Measurements from ENCODE around the gene SORCS2. TPM values are rescaled to one million over a fixed set of nuclear protein-coding genes. Genes with fewer than 3 reads are reported as not detected.

The SORCS2 gene
- total RNA-seq, 4 donors from 2014 or later: 0.48 to 1.8 (median 0.68) TPM; not detected in 1

- no peak overlapping the region for H3K4me3 ChIP-seq
- in situ Hi-C loops (cut with MboI; ENCODE audit: low pct_ligation_motif_present in 1 of 4, low pct_unique_long_range_greater_than_20kb in 1 of 4, low sequenced_read_pairs in 3 of 4): no loop called here
- DNase-seq: no peak
These were observed 434.2 kb downstream of the SORCS2 start for GRCh38 chr4:7626531-7626930.

GRCh38 chr4:7627251-7628250 lies 435.2 kb downstream of the SORCS2 start:
- in situ Hi-C loops (cut with MboI; ENCODE audit: low pct_ligation_motif_present in 1 of 4, low pct_unique_long_range_greater_than_20kb in 1 of 4, low sequenced_read_pairs in 3 of 4): no loop called here
- 85 to 90% methylated on average over 4 to 18 of the region's 18 CpGs for WGBS, 2 donors (ENCODE audit: low coverage in 1 of 2)

More at GRCh38 chr4:7626531-7626930, 434.2 kb downstream of the SORCS2 start:
- H3K9me3 ChIP-seq: no peaks in the 10 kb centered on the region
- TF ChIP-seq POLR2A (IDR thresholded peaks at IDR 0.05): no peak
- TF ChIP-seq EP300 (IDR thresholded peaks at IDR 0.05; ENCODE audit: low read depth): no peak
- TF ChIP-seq POLR2AphosphoS5 (IDR thresholded peaks at IDR 0.05): no peak
- no peak for TF ChIP-seq CTCF (IDR thresholded peaks at IDR 0.05)
- H3K4me1 ChIP-seq: peaks cover 0 to 13% (median 0%) of the 10 kb centered on the region in 4 donors
- WGBS, 2 donors (ENCODE audit: low coverage in 1 of 2): 70 to 74% methylated on average over 7 of the region's 7 CpGs
- no peak overlapping the region for H3K27ac ChIP-seq
- no peaks in the 10 kb centered on the region for H3K36me3 ChIP-seq
- intact Hi-C loops (cut with DNase I; ENCODE audit: low total_unique reads): no loop called here
- H3K27me3 ChIP-seq: no peaks in the 10 kb centered on the region

GRCh38 chr4:7628432-7628831 lies 436.1 kb downstream of the SORCS2 start:
- in situ Hi-C loops (cut with MboI; ENCODE audit: low pct_ligation_motif_present in 1 of 4, low pct_unique_long_range_greater_than_20kb in 1 of 4, low sequenced_read_pairs in 3 of 4) (no loop called here), intact Hi-C loops (cut with DNase I; ENCODE audit: low total_unique reads) (no loop called here)
- no peaks in the 10 kb centered on the region for H3K36me3 ChIP-seq
- no peak for DNase-seq
- no peak overlapping the region for H3K4me3 ChIP-seq
- H3K27ac ChIP-seq: no peak overlapping the region
- no peaks in the 10 kb centered on the region for H3K27me3 ChIP-seq
- H3K4me1 ChIP-seq: peaks cover 0 to 13% (median 0%) of the 10 kb centered on the region in 4 donors
- TF ChIP-seq POLR2AphosphoS5 (IDR thresholded peaks at IDR 0.05) (no peak), EP300 (IDR thresholded peaks at IDR 0.05; ENCODE audit: low read depth) (no peak), POLR2A (IDR thresholded peaks at IDR 0.05) (no peak), CTCF (IDR thresholded peaks at IDR 0.05) (no peak)
- 59 to 75% methylated on average over 8 to 9 of the region's 10 CpGs for WGBS, 2 donors (ENCODE audit: low coverage in 1 of 2)
- H3K9me3 ChIP-seq: no peaks in the 10 kb centered on the region

More at GRCh38 chr4:7627251-7628250, 435.2 kb downstream of the SORCS2 start:
- intact Hi-C loops (cut with DNase I; ENCODE audit: low total_unique reads): no loop called here
- no peak for DNase-seq
- H3K36me3 ChIP-seq: no peaks in the 10 kb centered on the region
- H3K4me3 ChIP-seq: no peak overlapping the region
- no peaks in the 10 kb centered on the region for H3K9me3 ChIP-seq
- H3K4me1 ChIP-seq: peaks cover 0 to 13% (median 0%) of the 10 kb centered on the region in 4 donors
- TF ChIP-seq POLR2A (IDR thresholded peaks at IDR 0.05) (no peak), POLR2AphosphoS5 (IDR thresholded peaks at IDR 0.05) (no peak), CTCF (IDR thresholded peaks at IDR 0.05) (no peak), EP300 (IDR thresholded peaks at IDR 0.05; ENCODE audit: low read depth) (no peak)
- no peak overlapping the region for H3K27ac ChIP-seq
- no peaks in the 10 kb centered on the region for H3K27me3 ChIP-seq

- Histone ChIP-seq H3K27me3 (no peaks in the 10 kb centered on the region), H3K9me3 (no peaks in the 10 kb centered on the region), H3K27ac (no peak overlapping the region), H3K4me3 (no peak overlapping the region), H3K36me3 (no peaks in the 10 kb centered on the region), H3K4me1 (peaks cover 0 to 13% (median 0%) of the 10 kb centered on the region in 4 donors)
- intact Hi-C loops (cut with DNase I; ENCODE audit: low total_unique reads) (no loop called here), in situ Hi-C loops (cut with MboI; ENCODE audit: low pct_ligation_motif_present in 1 of 4, low pct_unique_long_range_greater_than_20kb in 1 of 4, low sequenced_read_pairs in 3 of 4) (no loop called here)
- no peak for DNase-seq
- WGBS, 2 donors (ENCODE audit: low coverage in 1 of 2): 70 to 91% methylated on average over 7 to 13 of the region's 13 CpGs
- no peak for TF ChIP-seq POLR2AphosphoS5 (IDR thresholded peaks at IDR 0.05)
- no peak for TF ChIP-seq POLR2A (IDR thresholded peaks at IDR 0.05)
- TF ChIP-seq EP300 (IDR thresholded peaks at IDR 0.05; ENCODE audit: low read depth): no peak
- TF ChIP-seq CTCF (IDR thresholded peaks at IDR 0.05): no peak
These were observed 437.3 kb downstream of the SORCS2 start for GRCh38 chr4:7629501-7630254.
